CD14-positive monocyte (primary cell): ENCODE measurements around the gene CCR6. TPM values are rescaled to one million over a fixed set of nuclear protein-coding genes. Genes with fewer than 3 reads are reported as not detected.
A peak's percentile ranks its signal among the peaks of the same experiment; 100 is the strongest.

Experiments used
- DNase-seq, 3 donors: peaks; one replicate each; pipeline ENCODE4 v3.0.0-alpha.2; 2011 to 2022
- H2AFZ ChIP-seq: 2 replicates; pipeline ENCODE4 v1.6.0; 2012; ENCODE audit warnings: mild to moderate bottlenecking, low read depth, low read length, inconsistent platforms; ENCODE audit not compliant: insufficient read depth, poor library complexity, severe bottlenecking
- H3K27ac ChIP-seq, 2 donors: 1 replicate in 1 of 2; 2 replicates in 1 of 2; pipeline ENCODE4 v1.5.1; 2012 to 2013; ENCODE audit warnings: low read length in 2 of 2, control low read depth in 1 of 2, inconsistent platforms in 1 of 2, low read depth in 1 of 2, mild to moderate bottlenecking in 1 of 2
- H3K27me3 ChIP-seq, 2 donors: one replicate each; pipeline versions ENCODE4 v1.6.0 to v1.6.1; 2011 to 2013; ENCODE audit warnings: low read length in 2 of 2; ENCODE audit not compliant: control insufficient read depth in 2 of 2, insufficient read depth in 2 of 2
- H3K36me3 ChIP-seq, 2 donors: replicated peaks in 1 of 2; 1 replicate in 1 of 2; 2 replicates in 1 of 2; pipeline versions ENCODE4 v1.5.1 to v1.6.1; 2012 to 2013; ENCODE audit warnings: low read length in 2 of 2, control low read depth in 1 of 2, inconsistent platforms in 1 of 2, mild to moderate bottlenecking in 1 of 2; ENCODE audit not compliant: insufficient read depth in 2 of 2, control insufficient read depth in 1 of 2
- H3K4me1 ChIP-seq, 2 donors: 1 replicate in 1 of 2; 2 replicates in 1 of 2; pipeline versions ENCODE4 v1.5.1 to v1.6.1; 2012 to 2013; ENCODE audit warnings: low read length in 2 of 2, control low read depth in 1 of 2, inconsistent platforms in 1 of 2, mild to moderate bottlenecking in 1 of 2, moderate library complexity in 1 of 2; ENCODE audit not compliant: insufficient read depth in 2 of 2, control insufficient read depth in 1 of 2
- H3K4me2 ChIP-seq: replicated peaks from 2 replicates; pipeline ENCODE3; 2012; ENCODE audit warnings: low read length, moderate library complexity, mild to moderate bottlenecking; ENCODE audit not compliant: poor library complexity, severe bottlenecking; ENCODE audit errors: extremely low read depth
- H3K4me3 ChIP-seq, 3 experiments: fragments of 200-600 bp in 1 of 3; sonication (generic) in 1 of 3; replicated peaks in 1 of 3; 1 replicate in 2 of 3; 2 replicates in 1 of 3; pipeline ENCODE4 v1.5.1; 2011 to 2013; ENCODE audit warnings: low read length in 3 of 3, mild to moderate bottlenecking in 3 of 3, control low read depth in 2 of 3, low read depth in 2 of 3, inconsistent platforms in 1 of 3, moderate library complexity in 1 of 3
- H3K79me2 ChIP-seq: 2 replicates; pipeline ENCODE4 v1.6.0; 2012; ENCODE audit warnings: mild to moderate bottlenecking, control low read depth, inconsistent platforms, low read length, moderate library complexity; ENCODE audit not compliant: insufficient read depth
- H3K9ac ChIP-seq: 2 replicates; pipeline ENCODE4 v1.6.0; 2017; ENCODE audit warnings: low read length, mild to moderate bottlenecking; ENCODE audit not compliant: insufficient read depth, poor library complexity, severe bottlenecking
- H3K9me3 ChIP-seq, 2 donors: replicated peaks in 1 of 2; 1 replicate in 1 of 2; 2 replicates in 1 of 2; pipeline versions ENCODE4 v1.5.1 to v1.6.1; 2012 to 2013; ENCODE audit warnings: low read length in 2 of 2, control low read depth in 1 of 2; ENCODE audit not compliant: control insufficient read depth in 1 of 2, insufficient read depth in 1 of 2
- H4K20me1 ChIP-seq: 2 replicates; pipeline ENCODE4 v1.6.0; 2012; ENCODE audit warnings: mild to moderate bottlenecking, low read length, control low read depth, moderate library complexity; ENCODE audit not compliant: insufficient read depth
- H3K27ac Mint-ChIP-seq, 7 donors: one replicate each; pipeline ENCODE4 v1.8.0; 2020; ENCODE audit warnings: mild to moderate bottlenecking in 7 of 7, mixed read lengths in 7 of 7, moderate library complexity in 6 of 7, inconsistent platforms in 2 of 7
- H3K27me3 Mint-ChIP-seq, 3 donors: one replicate each; pipeline ENCODE4 v1.8.0; 2021 to 2022; ENCODE audit warnings: low read depth in 3 of 3, mild to moderate bottlenecking in 3 of 3, mixed read lengths in 3 of 3, moderate library complexity in 3 of 3, inconsistent platforms in 1 of 3
- H3K36me3 Mint-ChIP-seq, 2 donors: one replicate each; pipeline ENCODE4 v1.8.0; 2020; ENCODE audit warnings: mixed read lengths in 2 of 2, inconsistent platforms in 1 of 2, mild to moderate bottlenecking in 1 of 2
- H3K4me1 Mint-ChIP-seq: one replicate; pipeline ENCODE4 v1.8.0; 2020; ENCODE audit warnings: mild to moderate bottlenecking, mixed read lengths
- H3K4me3 Mint-ChIP-seq, 2 donors: one replicate each; pipeline ENCODE4 v1.8.0; 2020; ENCODE audit warnings: mild to moderate bottlenecking in 2 of 2, mixed read lengths in 2 of 2, moderate library complexity in 1 of 2
- H3K9me3 Mint-ChIP-seq, 7 donors: one replicate each; pipeline ENCODE4 v1.8.0; 2020 to 2022; ENCODE audit warnings: mixed read lengths in 7 of 7, mild to moderate bottlenecking in 6 of 7, moderate library complexity in 6 of 7, inconsistent platforms in 2 of 7
- CTCF ChIP-seq: fragments of 200-600 bp; IDR thresholded peaks from one replicate; pipeline ENCODE4 v1.8.0; 2022; ENCODE audit warnings: antibody characterized with exemption, mild to moderate bottlenecking
- WGBS: methylation state at CpG from one replicate; pipeline ENCODE4 v1.1.5; 2013; ENCODE audit warnings: missing lambda C conversion rate; ENCODE audit not compliant: insufficient coverage; 5-methylcytosine and 5-hydroxymethylcytosine counted together
- intact Hi-C, 2 donors: fragments of 100-400 bp; cut with micrococcal nuclease; formaldehyde crosslinking; loops; one replicate each; pipeline versions ENCODE4 v1.15.0 to v1.15.1; 2023
- polyA plus RNA-seq, 3 donors: library from polyadenylated mRNA; depleted of rRNA in 1 of 3; unstranded in 2 of 3; stranded (reverse) in 1 of 3; fragments of 300-500 nt in 2 of 3; fragments of >200 nt in 1 of 3; fragmentation: Illumina TruSeq in 2 of 3; gene quantifications; 1 replicate in 2 of 3; 2 replicates in 1 of 3; pipeline ENCODE4 v1.2.3, GENCODE V29; 2012 to 2021

Gene CCR6
- polyA plus RNA-seq, 3 donors, result 0.07 to 0.43 TPM; not detected in 1

- Histone ChIP-seq H2AFZ (no peak overlapping the region), H3K4me1 (no peaks in the 10 kb centered on the region), H3K27me3 (no peaks in the 10 kb centered on the region), H4K20me1 (no peaks in the 10 kb centered on the region), H3K9ac (no peak overlapping the region), H3K27ac (no peak overlapping the region), H3K9me3 (no peaks in the 10 kb centered on the region), H3K36me3 (no peaks in the 10 kb centered on the region), H3K4me2 (no peak overlapping the region), H3K79me2 (no peaks in the 10 kb centered on the region), H3K4me3 (no peak overlapping the region)
- intact Hi-C loops, result loop anchor here (5.0 to 10.0 kb wide), 5 partner anchors 95 to 367 kb away; partner anchors contain the start of gene CEP43 (in 2 of the 2)
- Mint-ChIP-seq H3K9me3 (peaks cover 0 to 4% (median 0%) of the 10 kb centered on the region in 7 donors), H3K27me3 (peaks cover 0 to 5% (median 0%) of the 10 kb centered on the region in 3 donors), H3K27ac (no peak overlapping the region), H3K36me3 (no peaks in the 10 kb centered on the region), H3K4me3 (no peak overlapping the region), H3K4me1 (peaks cover 11% of the 10 kb centered on the region)
- TF ChIP-seq CTCF, result no peak
- WGBS, result no CpG with 5 or more reads among the region's 4 CpGs
- no peak for DNase-seq
Observed at GRCh38 chr6:167139761-167140160, 16.9 kb downstream of the CCR6 start.

DNA sequence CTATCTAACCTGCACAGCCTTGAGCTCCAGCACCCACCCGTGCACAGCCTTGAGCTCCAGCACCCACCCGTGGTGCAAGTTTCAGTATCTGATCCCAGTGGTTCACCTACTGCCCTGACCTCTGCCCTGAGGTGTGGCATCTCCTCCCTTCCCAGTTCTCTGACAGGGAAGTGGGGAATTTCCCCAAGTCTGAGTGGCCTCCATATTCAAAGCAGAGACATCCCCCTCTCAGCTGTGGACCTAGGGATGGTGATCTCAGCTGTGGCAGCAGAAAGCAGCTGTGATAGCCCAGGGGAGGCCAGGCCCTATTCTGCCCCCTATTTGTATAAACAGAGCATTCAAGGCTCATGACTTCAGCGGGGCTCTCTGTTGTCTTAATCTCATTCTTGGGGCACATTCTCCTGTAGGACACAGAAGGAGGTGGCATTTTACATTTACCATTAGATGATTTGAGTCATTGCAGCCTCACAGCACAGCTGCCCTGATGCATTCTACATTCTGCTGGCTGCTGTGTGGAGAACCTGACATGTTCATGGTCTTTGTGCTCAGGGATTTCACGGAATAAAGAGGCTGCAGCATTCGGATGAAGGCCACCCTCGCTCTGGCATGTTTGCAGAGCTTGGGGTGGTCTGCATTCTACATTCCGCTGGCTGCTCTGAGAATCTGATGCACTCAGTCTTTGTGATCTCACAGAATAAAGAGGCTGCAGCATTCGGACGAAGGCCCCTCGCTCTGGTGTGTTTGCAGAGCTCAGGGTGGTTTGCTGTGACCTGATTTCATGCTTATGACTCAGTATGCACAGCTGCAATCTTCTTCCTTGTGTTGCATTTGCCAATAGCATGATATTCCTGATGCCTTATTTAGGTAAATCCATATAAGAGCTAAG lies 17.9 kb downstream of the CCR6 start:
- intact Hi-C loops, result loop anchor here (5.0 to 10.0 kb wide), 5 partner anchors 96 to 369 kb away; partner anchors contain the start of gene CEP43 (in 2 of the 2)
- no peak for DNase-seq

More for the DNA sequence above, 17.9 kb downstream of the CCR6 start:
- no peak overlapping the region for H3K27ac ChIP-seq
- no peak overlapping the region for H3K9ac ChIP-seq
- no peaks in the 10 kb centered on the region for H3K9me3 ChIP-seq
- peaks cover 11% of the 10 kb centered on the region for H3K4me1 Mint-ChIP-seq
- no peaks in the 10 kb centered on the region for H3K27me3 ChIP-seq
- TF ChIP-seq CTCF, result no peak
- H3K4me3 Mint-ChIP-seq, result no peak overlapping the region
- peaks cover 0 to 5% (median 0%) of the 10 kb centered on the region in 3 donors for H3K27me3 Mint-ChIP-seq
- no peak overlapping the region for H3K4me2 ChIP-seq
- peaks cover 0 to 4% (median 0%) of the 10 kb centered on the region in 7 donors for H3K9me3 Mint-ChIP-seq
- H3K36me3 Mint-ChIP-seq, result no peaks in the 10 kb centered on the region
- H4K20me1 ChIP-seq, result no peaks in the 10 kb centered on the region
- H3K4me1 ChIP-seq, result peaks cover 0 to under 1% of the 10 kb centered on the region in 2 donors
- no peak overlapping the region for H2AFZ ChIP-seq
- H3K79me2 ChIP-seq, result no peaks in the 10 kb centered on the region
- WGBS, result 94% methylated on average over 8 of the region's 10 CpGs
- no peaks in the 10 kb centered on the region for H3K36me3 ChIP-seq
- H3K4me3 ChIP-seq, result no peak overlapping the region
- H3K27ac Mint-ChIP-seq, result peak overlapping the region in 2 of 7 donors; percentile 26 to 41
